Measurements from ENCODE around the gene CIZ1.

Gene CIZ1

DNA sequence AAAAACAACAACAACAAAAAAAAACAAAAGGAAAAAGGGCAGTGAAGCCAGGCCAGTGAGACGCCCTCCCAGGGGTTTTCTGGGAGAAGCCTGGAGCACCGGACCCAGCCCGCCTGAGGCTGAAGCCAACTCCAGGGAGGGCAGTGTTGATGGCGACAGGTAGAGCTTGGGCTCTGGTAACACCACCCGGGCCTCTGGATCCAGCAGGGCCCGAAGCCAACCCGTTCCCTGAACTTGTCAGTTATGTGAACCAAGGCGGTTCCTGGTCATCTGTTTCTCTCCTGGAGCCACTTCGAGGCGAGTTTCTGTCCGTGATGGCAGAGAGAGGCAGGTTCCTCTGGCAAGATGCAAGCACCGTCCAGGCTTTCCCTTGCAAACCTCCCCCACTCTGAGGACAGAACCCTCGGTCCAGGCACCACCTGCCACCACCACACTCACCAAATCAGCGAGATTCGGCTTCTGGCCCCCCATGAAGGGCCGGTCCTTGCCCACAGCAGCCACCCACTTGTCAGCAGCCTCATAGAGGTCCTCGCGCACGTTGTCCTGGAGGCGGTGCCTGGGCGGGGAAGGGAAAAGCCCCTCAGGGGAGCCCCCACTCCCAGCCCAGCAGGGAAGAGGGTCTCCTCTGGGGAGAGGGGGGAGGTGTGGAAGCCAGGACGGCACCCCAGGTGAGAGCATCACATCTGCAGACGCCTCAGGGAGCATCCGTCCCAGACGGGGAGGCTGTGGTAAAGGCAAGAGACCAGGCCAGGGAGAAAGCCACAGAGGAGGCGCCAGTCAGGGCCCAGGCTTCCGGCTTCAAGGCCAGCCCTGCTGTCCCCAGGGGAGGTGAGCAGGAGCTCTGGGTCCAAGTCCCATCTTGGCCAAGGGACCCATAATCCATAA, 69.2 kb downstream of the CIZ1 start:
- no peak for DNase-seq

DNA sequence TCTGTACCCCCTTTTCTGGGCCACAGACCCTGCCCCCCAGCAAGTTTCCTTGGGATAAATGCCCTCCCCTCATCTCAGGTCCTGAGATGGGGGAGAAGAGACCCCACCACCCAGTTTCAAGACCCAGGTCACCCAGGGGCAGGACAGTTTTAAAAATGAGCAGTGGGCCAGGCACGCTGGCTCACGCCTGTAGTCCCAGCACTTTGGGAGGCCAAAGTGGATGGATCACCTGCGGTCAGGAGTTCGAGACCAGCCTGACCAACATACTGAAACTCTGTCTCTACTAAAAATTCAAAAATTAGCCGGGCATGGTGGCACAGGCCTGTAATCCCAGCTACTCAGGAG, 69.9 kb downstream of the CIZ1 start:
- DNase-seq: no peak

DNA sequence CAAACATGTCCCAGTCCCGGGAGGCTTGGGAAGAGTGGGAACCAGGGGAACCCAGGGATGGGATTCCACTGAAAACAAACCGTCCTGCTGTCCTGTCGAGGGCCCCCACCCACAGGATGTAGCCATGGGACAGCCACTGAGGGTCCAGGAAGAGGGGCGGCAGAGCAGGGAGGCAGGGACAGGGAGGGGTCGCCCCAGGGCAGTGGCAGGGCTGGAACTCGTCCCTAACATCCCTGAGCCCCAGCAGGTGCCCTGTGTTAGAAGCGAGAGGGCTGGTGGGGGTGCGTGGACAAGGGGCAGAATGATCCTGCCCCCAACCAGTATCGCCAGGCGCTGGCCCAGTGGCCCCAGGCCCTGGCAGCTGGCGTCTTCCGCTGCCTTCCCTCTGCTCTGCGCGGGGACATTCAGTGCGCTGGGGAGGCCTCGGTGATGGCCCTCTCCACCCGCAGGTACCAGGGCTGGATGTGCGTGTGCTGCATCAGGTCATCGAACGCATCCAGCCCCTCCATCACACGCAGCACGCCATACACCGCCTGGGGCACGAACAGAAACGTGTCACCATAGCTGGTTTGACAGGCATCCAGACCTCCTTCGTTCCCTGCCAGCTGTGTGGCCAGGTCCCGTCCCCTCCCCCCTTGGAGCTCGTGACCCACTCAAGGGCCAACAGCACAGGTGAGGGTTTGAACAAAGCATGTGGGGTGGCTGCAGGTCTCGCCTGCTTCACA, 70.5 kb downstream of the CIZ1 start:
- no peak for DNase-seq

DNA sequence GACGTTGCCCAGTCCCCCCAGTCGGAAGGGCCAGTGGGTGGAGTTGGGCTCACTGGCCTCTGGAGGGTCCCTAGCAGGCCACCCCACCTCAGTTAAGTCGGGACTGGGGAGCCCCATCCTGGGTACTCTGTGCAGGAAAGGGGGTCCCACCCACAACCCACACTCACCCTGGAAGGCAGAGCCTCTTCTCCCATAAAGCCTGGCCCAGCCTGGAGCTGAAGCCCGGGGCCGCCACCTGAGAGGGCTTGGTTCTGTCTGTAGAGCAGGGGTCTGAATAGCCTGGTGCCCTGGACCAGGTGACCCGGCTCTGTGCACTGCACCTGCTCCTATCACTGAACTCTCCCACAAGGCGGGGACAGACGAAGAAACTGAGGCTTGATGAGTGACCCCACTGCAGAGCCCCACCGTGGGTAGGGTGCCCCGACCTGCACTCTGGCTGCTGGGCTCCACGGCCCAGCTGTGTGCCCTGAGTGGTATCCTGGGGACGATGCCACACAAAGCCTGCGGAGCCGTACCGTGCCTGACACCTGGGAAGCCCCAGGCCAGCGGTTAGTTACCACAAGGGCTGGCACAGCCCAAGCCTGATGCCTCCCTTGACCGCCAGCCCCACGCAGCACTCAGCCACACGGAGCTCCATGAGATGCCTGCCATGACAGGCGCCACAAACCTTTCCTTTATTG, 71.2 kb downstream of the CIZ1 start:
- no peak for DNase-seq

DNA sequence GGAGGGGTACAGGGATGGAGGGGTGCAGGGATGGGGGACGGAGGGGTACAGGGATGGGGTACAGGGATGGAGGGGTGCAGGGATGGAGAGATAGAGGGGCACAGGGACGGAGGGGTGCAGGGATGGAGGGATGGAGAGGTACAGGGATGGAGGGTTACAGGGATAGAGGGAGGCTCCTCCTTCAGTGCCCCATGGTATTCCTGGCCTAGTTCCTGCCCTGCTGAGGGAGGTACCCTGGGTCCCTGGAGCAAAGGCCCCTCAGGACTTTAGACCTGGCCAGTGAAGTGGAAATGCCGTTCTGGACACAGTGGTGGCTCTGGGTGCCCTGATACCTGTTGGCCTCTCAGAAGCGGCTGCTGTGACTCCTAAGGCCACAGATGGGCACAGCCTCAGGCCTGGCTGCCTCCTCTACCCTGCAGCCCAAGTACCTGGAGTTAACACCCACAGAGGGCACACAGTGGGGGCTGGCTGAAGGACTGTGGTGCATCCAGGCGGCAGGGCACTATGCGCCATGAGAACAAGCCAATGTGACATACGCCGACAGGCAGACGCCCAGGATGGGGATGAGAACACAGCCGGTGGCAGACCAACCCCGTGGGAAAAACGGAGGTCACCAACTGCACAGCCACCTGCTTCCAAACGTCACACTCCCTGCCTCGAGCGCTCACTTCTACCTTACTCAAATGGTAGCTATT, 72.3 kb downstream of the CIZ1 start:
- DNase-seq: no peak

DNA sequence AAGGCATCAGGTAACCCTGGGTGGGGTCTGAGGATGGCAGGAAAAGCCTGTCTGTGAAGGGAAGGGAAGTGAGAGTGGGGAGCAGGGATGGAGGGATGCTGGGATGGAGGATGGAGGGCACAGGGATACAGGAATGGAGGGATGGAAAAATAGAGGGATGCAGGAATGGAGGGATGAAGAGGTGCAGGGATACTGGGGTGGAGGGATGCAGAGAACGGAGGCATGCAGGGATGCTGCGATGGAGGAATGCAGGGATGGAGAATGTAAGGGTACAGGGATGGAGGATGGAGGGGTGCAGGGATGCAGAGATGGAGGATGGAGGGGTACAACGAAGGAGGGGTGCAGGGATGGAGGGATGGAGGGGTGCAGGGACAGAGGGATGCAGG, 72.9 kb downstream of the CIZ1 start:
- no peak for DNase-seq

DNA sequence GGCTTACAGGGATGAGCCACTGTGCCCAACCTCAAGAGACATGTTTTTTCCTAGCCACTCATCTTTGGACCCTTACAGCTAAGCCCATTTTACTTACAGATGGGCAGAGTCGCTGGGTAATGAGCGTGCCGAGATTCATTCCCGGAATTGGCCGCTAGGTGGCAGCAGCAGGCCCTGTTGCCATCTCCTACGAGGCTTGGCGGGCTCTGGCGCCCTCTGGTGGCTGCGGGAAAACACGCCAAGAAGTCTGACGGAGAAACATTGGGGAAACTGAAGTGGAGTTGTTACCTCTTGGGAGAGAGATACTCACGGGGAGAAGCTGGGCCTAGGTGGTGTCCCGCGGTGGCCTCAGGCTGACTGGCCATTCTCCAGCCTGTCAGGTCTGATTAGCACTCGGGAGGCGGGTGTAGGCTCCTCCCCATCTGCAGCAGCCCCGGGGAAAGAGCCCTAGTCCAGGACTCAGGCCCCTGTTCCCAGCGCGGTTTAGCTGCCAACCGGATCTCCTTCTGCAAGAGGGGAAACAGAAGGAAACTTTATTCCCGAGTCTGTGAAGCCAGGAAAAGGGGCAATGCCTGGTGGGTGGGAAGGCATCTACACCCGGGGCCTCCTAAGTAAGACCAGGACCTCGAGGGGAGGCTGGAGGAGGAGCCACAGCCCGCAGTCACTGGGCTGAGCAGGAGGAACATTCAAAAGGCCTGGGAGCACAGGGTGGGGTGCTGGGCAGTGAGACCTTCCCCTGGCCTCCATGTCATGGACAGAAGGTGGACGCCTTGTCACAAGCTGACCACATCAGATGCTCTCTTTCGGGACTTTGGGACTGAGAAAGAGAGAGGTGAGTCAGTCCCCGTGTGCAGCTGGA, 73.5 kb downstream of the CIZ1 start:
- DNase-seq: peak; percentile 81

DNA sequence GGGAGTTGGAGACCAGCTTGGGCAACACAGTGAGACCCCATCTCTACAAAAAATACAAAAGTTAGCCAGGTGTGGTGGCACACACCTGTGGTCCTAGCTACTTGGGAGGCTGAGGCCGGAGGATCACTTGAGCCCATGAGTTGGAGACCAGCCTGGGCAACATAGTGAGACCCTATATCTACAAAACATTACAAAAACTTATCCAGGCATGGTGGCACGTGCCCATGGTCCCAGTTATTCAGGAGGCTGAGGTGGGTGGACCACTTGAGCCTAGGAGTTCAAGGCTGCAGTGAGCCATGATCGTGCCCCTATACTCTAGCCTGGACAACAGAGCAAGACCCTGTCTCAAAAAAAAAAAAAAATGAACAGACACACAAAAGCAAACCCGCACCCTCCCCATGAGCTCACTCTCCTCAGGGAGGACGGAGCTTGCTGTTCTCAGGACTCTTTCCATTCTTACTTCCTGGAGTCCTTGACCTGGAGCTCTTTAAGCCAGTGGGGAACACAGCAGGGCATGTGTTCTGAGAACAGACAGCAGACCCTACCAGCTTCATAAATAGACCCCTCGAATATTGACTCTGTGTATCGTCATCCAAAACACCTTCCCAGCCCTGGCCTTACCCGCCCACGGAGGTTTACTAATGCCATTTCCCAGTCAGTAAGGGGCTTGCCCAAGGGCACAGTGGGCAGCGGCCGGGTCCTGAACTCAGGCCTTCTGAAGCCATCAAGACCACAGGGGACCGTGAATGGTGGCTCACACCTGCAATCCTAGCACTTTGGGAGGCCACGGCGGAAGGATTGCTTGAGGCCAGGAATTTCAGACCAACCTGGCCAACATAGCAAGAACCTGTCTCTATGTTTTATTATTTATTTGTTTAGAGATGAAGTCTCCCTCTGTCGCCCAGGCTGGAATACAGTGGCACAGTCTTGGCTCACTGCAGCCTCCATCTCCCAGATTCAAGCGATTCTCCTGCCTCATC, 75.0 kb downstream of the CIZ1 start:
- no peak for DNase-seq
